OCI-LY1 (cell line): Measurements from ENCODE around the gene MYO1E.

ENCODE experiments used
- CTCF ChIP-seq: fragments of 200-600 bp; sonication (generic), shearing (Covaris generic); IDR thresholded peaks from 2 replicates; pipeline ENCODE4 v1.5.1; 2017; ENCODE audit warnings: mild to moderate bottlenecking, antibody characterized with exemption, low read length, moderate library complexity, mixed read lengths
- EZH2 ChIP-seq: fragments of 200-600 bp; sonication (generic), shearing (Covaris generic); IDR thresholded peaks from 2 replicates; pipeline ENCODE4 v1.8.0; 2017; ENCODE audit warnings: borderline replicate concordance, mixed run types, mild to moderate bottlenecking, antibody characterized with exemption, low read length, moderate library complexity, mixed read lengths

GRCh38 chr15:59168536-59168935 is 204.1 kb downstream of the MYO1E start:
- TF ChIP-seq CTCF (no peak), EZH2 (no peak)
